GM19035 (cell line): ENCODE measurements around the gene WNT7B.
"Not testable (repeated sequence)": the region's sequence is repeated elsewhere in the genome, so short reads cannot be mapped to it uniquely, and the experiment has no call there.

Source experiments
- ATAC-seq: cut with Tn5 transposase; IDR thresholded peaks from one replicate; pipeline ENCODE4 v1.9.1; 2021; ENCODE audit not compliant: unreplicated experiment

The WNT7B gene

GRCh38 chr22:46008836-46009596, 32.1 kb upstream of the WNT7B start:
- ATAC-seq, result no peak

DNA sequence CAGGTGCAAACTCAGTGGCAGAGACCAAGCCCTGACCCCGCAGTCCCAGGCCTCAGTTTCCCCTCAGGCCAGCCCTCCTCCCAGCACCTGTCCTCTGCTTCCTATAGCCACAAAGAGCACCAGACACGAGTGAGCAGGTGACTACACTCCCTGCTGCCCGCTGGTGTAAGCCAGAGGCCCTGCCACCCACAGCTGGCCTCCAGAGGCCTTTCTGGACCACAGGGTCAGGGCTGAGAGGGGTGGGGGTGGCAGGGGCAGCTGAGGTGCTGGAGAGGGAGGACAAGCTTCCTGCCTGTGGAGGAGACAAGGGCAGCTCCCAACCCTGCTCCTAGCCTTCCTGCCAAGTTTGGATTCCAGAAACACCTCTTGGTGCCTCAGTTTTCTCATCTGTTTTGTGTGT, 31.3 kb upstream of the WNT7B start:
- no peak for ATAC-seq

GRCh38 chr22:46007848-46008261, 30.9 kb upstream of the WNT7B start:
- no peak for ATAC-seq

GRCh38 chr22:46007003-46007847, 30.3 kb upstream of the WNT7B start:
- no peak for ATAC-seq

DNA sequence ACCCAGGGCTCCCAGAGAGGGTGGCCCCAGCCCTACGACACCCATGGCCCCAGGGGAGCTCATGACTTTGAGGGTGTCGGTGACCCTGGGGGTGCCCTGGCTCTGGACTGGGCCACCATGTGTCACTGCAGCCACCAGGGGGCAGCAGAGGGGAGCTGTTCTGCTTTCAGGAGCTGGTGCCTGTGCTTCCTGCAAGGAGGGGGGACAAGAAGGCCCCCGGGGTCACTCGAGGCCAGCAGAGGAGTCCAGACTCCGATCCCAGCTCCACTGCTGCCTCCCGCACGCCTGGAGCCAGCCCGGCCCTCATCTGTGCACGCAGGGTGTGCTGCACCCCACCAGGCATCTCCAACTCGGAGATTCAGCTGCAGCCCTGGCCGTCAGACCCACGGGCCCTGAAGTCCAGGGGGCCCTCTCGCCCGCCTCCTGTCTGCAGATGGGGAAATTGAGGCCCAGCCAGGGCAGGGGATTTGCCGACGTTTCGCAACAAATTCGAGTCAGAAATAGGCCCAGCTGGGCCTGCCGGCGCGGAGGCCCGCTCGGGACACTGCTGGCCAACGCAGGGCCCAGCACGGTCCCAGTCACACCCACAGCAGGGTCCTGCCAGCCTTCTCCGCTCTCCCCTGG, 29.5 kb upstream of the WNT7B start:
- no peak for ATAC-seq

- not testable (repeated sequence) for ATAC-seq
Observed at GRCh38 chr22:46005116-46005705, 28.2 kb upstream of the WNT7B start.

- no peak for ATAC-seq
Observed at GRCh38 chr22:46004105-46004866, 27.3 kb upstream of the WNT7B start.

DNA sequence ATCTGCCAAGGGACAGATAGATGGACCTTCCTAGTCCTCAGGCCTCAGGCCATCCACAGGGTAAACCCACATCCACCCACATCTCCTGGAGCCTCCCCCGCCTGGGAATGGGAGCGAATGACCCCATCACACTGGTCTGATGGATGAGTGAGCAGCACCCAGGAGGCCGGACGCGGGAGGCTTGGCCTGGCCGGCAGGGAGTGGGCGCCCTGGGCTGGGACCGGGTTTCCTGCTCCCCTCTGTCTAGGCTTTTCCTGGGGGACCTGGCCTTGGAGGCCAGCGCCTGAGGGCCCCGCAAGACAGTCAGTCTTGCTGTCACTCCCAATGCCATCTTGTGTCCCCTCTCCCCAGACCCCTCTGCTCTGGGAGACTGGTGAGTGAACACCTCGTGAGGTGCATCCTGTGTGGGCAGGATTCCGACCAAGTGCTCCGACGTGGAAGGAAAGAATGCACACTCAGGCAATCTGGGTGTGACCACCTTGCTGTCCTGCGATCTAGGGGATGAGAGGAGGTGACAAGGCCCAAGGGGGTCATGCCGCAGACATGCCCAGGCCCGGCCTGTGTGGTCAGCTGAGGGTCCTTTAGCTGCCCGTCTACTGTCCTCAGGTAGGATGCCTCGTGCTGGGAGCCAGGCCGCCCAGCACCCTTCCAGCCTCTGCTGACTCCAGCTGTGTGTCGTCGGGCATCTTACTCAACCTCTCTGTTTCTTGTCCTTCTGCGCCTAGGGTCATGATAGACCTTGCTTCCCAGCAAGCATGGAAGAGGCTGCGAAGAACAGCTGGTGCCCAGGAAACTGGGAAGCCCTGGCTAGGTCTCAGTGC, 26.5 kb upstream of the WNT7B start:
- ATAC-seq, result no peak

DNA sequence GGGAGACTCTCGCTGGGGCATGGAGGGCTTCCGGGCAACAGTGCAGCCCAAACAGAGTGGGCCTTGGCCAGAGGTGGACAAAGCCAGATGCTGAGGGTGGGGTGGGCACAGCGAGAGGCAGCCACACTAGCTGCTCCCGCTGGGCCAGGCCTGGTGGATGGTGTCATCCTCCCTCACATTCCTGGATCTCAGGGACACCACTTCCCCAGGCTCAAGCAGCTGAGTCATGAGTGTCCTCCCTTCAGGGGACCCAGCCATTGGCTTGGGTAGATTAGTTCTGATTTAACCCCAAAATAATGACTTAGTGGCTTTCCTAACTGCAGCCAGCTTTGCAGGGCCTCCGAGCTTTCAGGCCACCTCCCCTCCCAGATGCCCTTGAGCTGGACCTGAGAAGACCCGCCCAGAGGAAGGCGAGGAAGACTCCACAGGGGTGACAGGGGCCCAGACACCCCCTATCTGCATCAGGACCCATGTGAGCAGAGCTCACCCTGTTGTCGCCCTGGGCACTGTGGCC, 25.9 kb upstream of the WNT7B start:
- ATAC-seq, result no peak

- no peak for ATAC-seq
Observed at GRCh38 chr22:46001426-46002106, 24.6 kb upstream of the WNT7B start.

- no peak for ATAC-seq
Observed at GRCh38 chr22:46001046-46001425, 24.1 kb upstream of the WNT7B start.

- ATAC-seq, result no peak
Observed at GRCh38 chr22:46000081-46001027, 23.4 kb upstream of the WNT7B start.

DNA sequence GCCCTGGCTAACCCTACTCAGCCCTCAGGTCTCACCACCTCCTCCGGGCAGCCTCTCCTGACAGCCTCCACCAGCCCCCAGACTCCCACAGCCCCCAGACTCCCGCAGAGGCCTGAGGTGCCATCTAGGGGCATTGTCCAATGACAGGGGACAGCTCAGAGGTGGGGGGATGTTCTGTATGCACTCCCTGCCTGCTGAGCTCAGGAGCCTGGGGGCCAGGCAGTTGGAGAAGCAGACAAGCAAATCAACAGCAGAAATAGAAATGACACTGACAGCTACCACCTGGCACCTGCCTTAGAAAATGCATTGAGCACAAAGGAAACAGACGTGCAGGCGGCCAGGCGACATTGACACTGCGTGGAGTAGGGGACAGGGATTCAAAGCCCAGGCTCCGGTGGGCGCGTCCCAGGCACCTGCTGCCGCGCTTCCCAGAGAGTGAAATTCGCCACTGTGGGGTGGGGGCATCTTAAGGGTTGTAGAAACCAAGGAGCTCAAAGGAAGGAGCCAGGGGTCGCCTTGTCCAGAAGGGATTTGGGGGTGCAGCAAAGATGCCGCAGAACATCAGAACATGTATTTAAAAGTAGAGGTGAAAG, 22.5 kb upstream of the WNT7B start:
- no peak for ATAC-seq

GRCh38 chr22:45998638-45999378, 21.8 kb upstream of the WNT7B start:
- ATAC-seq, result no peak

- no peak for ATAC-seq
Observed at GRCh38 chr22:45997777-45998637, 21.0 kb upstream of the WNT7B start.
